Kidney (tissue), 14 donors: ENCODE measurements around the gene GNAT2. TPM values are rescaled to one million over a fixed set of nuclear protein-coding genes. Genes with fewer than 3 reads are reported as not detected.

ENCODE experiments used
- DNase-seq, 5 donors: peaks; one replicate each; pipeline ENCODE4 v3.0.0-alpha.2; 2013 to 2020
- FAIRE-seq: peaks from 2 replicates; lab custom pipeline; 2012; peaks lifted over from hg19 to GRCh38; lab: Jason Lieb, UNC
- H3K27ac ChIP-seq, 2 donors: one replicate each; pipeline ENCODE4 v1.7.0; 2013; ENCODE audit warnings: low read depth in 2 of 2, low read length in 2 of 2, inconsistent platforms in 1 of 2
- H3K27me3 ChIP-seq: one replicate; pipeline ENCODE4 v1.7.1; 2013; ENCODE audit warnings: low read length, inconsistent platforms; ENCODE audit not compliant: control insufficient read depth, insufficient read depth
- H3K36me3 ChIP-seq, 3 donors: one replicate each; pipeline versions ENCODE4 v1.7.0 to v1.7.1; 2013; ENCODE audit warnings: low read length in 3 of 3, control low read depth in 1 of 3, inconsistent platforms in 1 of 3; ENCODE audit not compliant: insufficient read depth in 3 of 3, control insufficient read depth in 2 of 3
- H3K4me1 ChIP-seq, 3 donors: one replicate each; pipeline versions ENCODE4 v1.7.0 to v1.7.1; 2013; ENCODE audit warnings: low read length in 3 of 3, inconsistent platforms in 1 of 3, low read depth in 1 of 3; ENCODE audit not compliant: control insufficient read depth in 2 of 3, insufficient read depth in 2 of 3
- H3K4me3 ChIP-seq, 3 donors: one replicate each; pipeline versions ENCODE4 v1.7.0 to v1.8.1; 2013; ENCODE audit warnings: low read length in 3 of 3, control low read depth in 1 of 3, inconsistent platforms in 1 of 3
- H3K9ac ChIP-seq, 3 donors: one replicate each; pipeline versions ENCODE4 v1.7.0 to v1.7.1; 2013; ENCODE audit warnings: low read length in 3 of 3, control low read depth in 1 of 3, inconsistent platforms in 1 of 3
- H3K9me3 ChIP-seq, 3 donors: one replicate each; pipeline versions ENCODE4 v1.7.0 to v1.7.1; 2013; ENCODE audit warnings: low read length in 3 of 3, control low read depth in 1 of 3, inconsistent platforms in 1 of 3; ENCODE audit not compliant: control insufficient read depth in 2 of 3, insufficient read depth in 1 of 3
- CTCF ChIP-seq: IDR thresholded peaks from 3 replicates; pipeline ENCODE4 v1.5.1; 2012; ENCODE audit warnings: mild to moderate bottlenecking, moderate library complexity, borderline replicate concordance; ENCODE audit not compliant: insufficient read depth; ENCODE audit errors: extremely low read depth
- intact Hi-C: fragments of 100-400 bp; cut with DNase I; formaldehyde crosslinking; loops from one replicate; pipeline ENCODE4 v1.11.1; 2022
- polyA plus RNA-seq: library from polyadenylated mRNA; stranded (reverse); fragments of 350-450 nt; fragmentation: Illumina TruSeq; extraction: RNeasy Lipid Tissue Mini Kit (QIAGEN cat#74804); gene quantifications from one replicate; pipeline ENCODE4 v1.2.3, GENCODE V29; 2014; ENCODE audit warnings: low read depth, low replicate concordance; ENCODE audit not compliant: insufficient read depth
- total RNA-seq: library from RNA; stranded (reverse); fragmentation: NEBNext Ultra II Directional; extraction: Animal tissue kit (Norgen Biotek cat#: 25700); gene quantifications from one replicate; pipeline ENCODE4 v1.2.1, GENCODE V29; 2021
- donor health status: control.
- donor health status: control.
- donor health status: control.
- donor health status: control.
- donor health status: control.
- donor health status: DM: yes; HTN: yes; CAD: no.
- donor health status: Normal renal cell carcinoma (clear cell type).

The GNAT2 gene
- total and polyA plus RNA-seq, 2 donors from 2014 or later: not detected

- Histone ChIP-seq H3K27ac (no peak overlapping the region), H3K4me3 (no peak overlapping the region), H3K9me3 (no peaks in the 10 kb centered on the region), H3K27me3 (no peaks in the 10 kb centered on the region), H3K4me1 (peaks cover 0 to 24% (median 0%) of the 10 kb centered on the region in 3 donors), H3K36me3 (peaks cover 2 to 33% (median 14%) of the 10 kb centered on the region in 3 donors), H3K9ac (no peak overlapping the region)
- FAIRE-seq (no peak), DNase-seq (peak in 3 of 5 donors; percentile 44 to 80 (median 65))
- intact Hi-C loops: loop anchor here (10.0 kb wide), 1 partner anchor 91 kb away; the partner anchor contains the start of gene GPR61
- no peak for TF ChIP-seq CTCF
Observed at GRCh38 chr1:109625601-109626560, 6.5 kb upstream of the GNAT2 start.

- Histone ChIP-seq H3K27ac (no peak overlapping the region), H3K4me1 (peaks cover 0 to 25% (median 0%) of the 10 kb centered on the region in 3 donors), H3K4me3 (no peak overlapping the region), H3K27me3 (no peaks in the 10 kb centered on the region), H3K9me3 (no peaks in the 10 kb centered on the region), H3K36me3 (peaks cover 2 to 29% (median 11%) of the 10 kb centered on the region in 3 donors), H3K9ac (no peak overlapping the region)
- DNase-seq: peak in 1 of 5 donors; percentile 72
- TF ChIP-seq CTCF: no peak
- intact Hi-C loops: loop anchor here (10.0 kb wide), 1 partner anchor 90 kb away; the partner anchor contains the start of gene GPR61
- FAIRE-seq: no peak
Observed at GRCh38 chr1:109625176-109625575, 5.8 kb upstream of the GNAT2 start.

- no peak for TF ChIP-seq CTCF
- peaks cover 0 to 31% (median under 1%) of the 10 kb centered on the region in 3 donors for H3K4me1 ChIP-seq
- intact Hi-C loops: loop anchor here (10.0 kb wide), 1 partner anchor 90 kb away; the partner anchor contains the start of gene GPR61
Observed at GRCh38 chr1:109624201-109625010, 5.0 kb upstream of the GNAT2 start.

More at GRCh38 chr1:109624201-109625010, 5.0 kb upstream of the GNAT2 start:
- DNase-seq: peak in 1 of 5 donors; percentile 68
- Histone ChIP-seq H3K4me3 (no peak overlapping the region), H3K9ac (peak overlapping the region in 1 of 3 donors; percentile 10), H3K9me3 (no peaks in the 10 kb centered on the region), H3K27ac (peak overlapping the region in 1 of 2 donors; percentile 22), H3K27me3 (no peaks in the 10 kb centered on the region), H3K36me3 (peaks cover 2 to 27% (median 11%) of the 10 kb centered on the region in 3 donors)
- FAIRE-seq: no peak
